Lower lobe of right lung (tissue), 2 donors: ENCODE data around the gene SHROOM2. TPM values are rescaled to one million over a fixed set of nuclear protein-coding genes. Genes with fewer than 3 reads are reported as not detected.

Source experiments
- ATAC-seq, 2 donors: fragments of 200-7000 bp; cut with Tn5 transposase; one replicate each; pipeline ENCODE4 v1.9.1; 2020 to 2022; ENCODE audit warnings: mild to moderate bottlenecking in 2 of 2, moderate library complexity in 2 of 2
- DNase-seq: peaks from one replicate; pipeline ENCODE4 v3.0.0-alpha.2; 2020
- H3K27ac ChIP-seq: fragments of 200-600 bp; one replicate; pipeline ENCODE4 v1.8.0; 2022
- H3K27me3 ChIP-seq: fragments of 200-600 bp; one replicate; pipeline ENCODE4 v1.8.0; 2022; ENCODE audit warnings: low read depth
- H3K36me3 ChIP-seq: fragments of 200-600 bp; one replicate; pipeline ENCODE4 v1.8.0; 2022; ENCODE audit warnings: mild to moderate bottlenecking
- H3K4me1 ChIP-seq: fragments of 200-600 bp; one replicate; pipeline ENCODE4 v1.8.0; 2022
- H3K4me3 ChIP-seq: fragments of 200-600 bp; one replicate; pipeline ENCODE4 v1.8.0; 2022; ENCODE audit warnings: mild to moderate bottlenecking
- H3K9me3 ChIP-seq: fragments of 200-600 bp; one replicate; pipeline ENCODE4 v1.8.0; 2022
- CTCF ChIP-seq: fragments of 200-600 bp; IDR thresholded peaks from one replicate; pipeline ENCODE4 v1.8.0; 2022; ENCODE audit warnings: antibody characterized with exemption, mild to moderate bottlenecking
- intact Hi-C: fragments of 100-400 bp; cut with DNase I; formaldehyde crosslinking; loops from one replicate; pipeline ENCODE4 v1.11.0; 2022
- total RNA-seq: library from RNA; stranded (reverse); fragmentation: NEBNext Ultra II Directional; extraction: Animal tissue kit (Norgen Biotek cat#: 25700); gene quantifications from one replicate; pipeline ENCODE4 v1.2.1, GENCODE V29; 2021
- donor health status: DM: no; HTN: yes; CAD: no; lungs with severe emphysema.

Gene SHROOM2
- total RNA-seq, 1 donor from 2014 or later: 9.3 TPM

- H3K36me3 ChIP-seq: no peaks in the 10 kb centered on the region
- no peaks in the 10 kb centered on the region for H3K9me3 ChIP-seq
- DNase-seq (no peak), ATAC-seq (no peak)
- H3K27me3 ChIP-seq: no peaks in the 10 kb centered on the region
- no peak overlapping the region for H3K4me3 ChIP-seq
- H3K4me1 ChIP-seq: no peaks in the 10 kb centered on the region
- intact Hi-C loops: no loop called here
- H3K27ac ChIP-seq: no peak overlapping the region
- no peak for TF ChIP-seq CTCF
These were observed 133.5 kb downstream of the SHROOM2 start for GRCh38 chrX:9919632-9920172.

DNA sequence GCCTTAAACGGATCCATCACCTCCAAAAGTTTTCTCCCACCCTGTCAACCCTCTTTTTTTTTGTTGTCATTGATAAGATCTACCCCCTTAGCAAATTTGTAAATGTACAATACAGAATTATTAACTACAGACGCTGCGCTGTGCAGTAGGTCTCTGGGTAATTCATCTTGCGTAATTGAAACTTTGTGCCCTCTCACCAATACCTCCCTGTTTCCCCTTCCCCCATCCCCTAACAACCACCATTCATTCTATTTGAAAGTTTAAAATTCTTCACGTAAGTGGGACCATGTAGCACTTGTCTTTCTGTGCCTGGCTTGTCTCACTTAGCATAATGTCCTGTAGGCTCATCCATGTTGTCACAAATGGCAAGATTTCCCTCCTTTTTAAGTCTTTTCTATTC is 135.2 kb downstream of the SHROOM2 start:
- H3K4me1 ChIP-seq: no peaks in the 10 kb centered on the region
- TF ChIP-seq CTCF: no peak
- ATAC-seq: no peak

GRCh38 chrX:9923357-9923756 is 137.1 kb downstream of the SHROOM2 start:
- Histone ChIP-seq H3K4me1 (no peaks in the 10 kb centered on the region), H3K4me3 (no peak overlapping the region), H3K27ac (no peak overlapping the region), H3K9me3 (no peaks in the 10 kb centered on the region), H3K36me3 (no peaks in the 10 kb centered on the region), H3K27me3 (no peaks in the 10 kb centered on the region)
- TF ChIP-seq CTCF: no peak
- intact Hi-C loops: no loop called here
- ATAC-seq (no peak), DNase-seq (no peak)

More for the DNA sequence above, 135.2 kb downstream of the SHROOM2 start:
- H3K36me3 ChIP-seq: no peaks in the 10 kb centered on the region
- no peak for DNase-seq
- no peaks in the 10 kb centered on the region for H3K9me3 ChIP-seq
- intact Hi-C loops: no loop called here
- H3K4me3 ChIP-seq: no peak overlapping the region
- no peaks in the 10 kb centered on the region for H3K27me3 ChIP-seq
- no peak overlapping the region for H3K27ac ChIP-seq

GRCh38 chrX:9926002-9926401 is 139.8 kb downstream of the SHROOM2 start:
- DNase-seq (no peak), ATAC-seq (no peak)
- H3K9me3 ChIP-seq: no peaks in the 10 kb centered on the region
- no peak for TF ChIP-seq CTCF
- no peaks in the 10 kb centered on the region for H3K36me3 ChIP-seq
- no peak overlapping the region for H3K4me3 ChIP-seq
- H3K27ac ChIP-seq: no peak overlapping the region
- H3K4me1 ChIP-seq: no peaks in the 10 kb centered on the region
- intact Hi-C loops: no loop called here
- H3K27me3 ChIP-seq: no peaks in the 10 kb centered on the region

DNA sequence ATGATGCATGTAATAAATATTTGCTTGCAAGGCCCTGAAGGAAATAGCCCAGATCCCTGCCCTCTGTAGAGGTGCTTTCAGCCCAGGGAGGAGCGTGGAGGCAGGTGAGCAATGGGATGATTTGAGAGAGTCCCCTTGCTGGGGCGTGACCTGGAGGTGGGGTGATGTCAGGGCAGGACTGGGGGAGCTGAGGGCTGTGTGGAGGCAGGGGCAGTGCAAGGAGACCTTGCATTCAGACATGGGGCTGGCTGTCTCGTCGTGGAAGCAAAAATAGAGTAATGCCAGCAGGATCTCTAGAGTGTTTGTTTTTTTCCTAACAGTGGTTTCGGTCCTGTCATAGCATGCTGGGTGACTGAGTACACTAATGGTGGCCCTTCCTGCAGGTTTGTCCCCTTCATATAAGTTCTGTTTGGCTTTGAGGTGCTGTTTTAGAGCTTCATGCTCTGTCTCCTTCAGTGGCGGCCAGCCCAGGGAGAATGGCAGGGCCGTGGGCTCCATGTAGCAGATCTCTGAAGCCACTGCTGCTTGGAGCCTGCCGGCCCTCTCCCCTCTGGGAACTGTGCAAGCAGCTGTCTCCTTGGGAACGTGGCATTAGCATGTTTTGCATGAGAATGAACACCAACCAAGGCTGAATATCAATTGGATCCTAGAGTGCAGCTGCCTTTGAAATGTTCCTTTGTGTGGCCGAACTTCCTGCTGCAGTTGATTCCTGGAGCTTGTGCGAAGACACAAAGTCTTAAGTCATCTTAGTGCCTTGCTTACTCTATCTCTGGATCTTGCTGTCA is 141.7 kb downstream of the SHROOM2 start:
- no peak for DNase-seq
- intact Hi-C loops: no loop called here

More for the DNA sequence above, 141.7 kb downstream of the SHROOM2 start:
- Histone ChIP-seq H3K36me3 (no peaks in the 10 kb centered on the region), H3K4me3 (no peak overlapping the region), H3K27me3 (no peaks in the 10 kb centered on the region), H3K9me3 (no peaks in the 10 kb centered on the region), H3K27ac (no peak overlapping the region), H3K4me1 (no peaks in the 10 kb centered on the region)
- ATAC-seq: no peak
- no peak for TF ChIP-seq CTCF
